ENCODE measurements around the gene KIAA1671. TPM values are rescaled to one million over a fixed set of nuclear protein-coding genes. Genes with fewer than 3 reads are reported as not detected.

KIAA1671 gene
- total RNA-seq, 3 donors from 2014 or later: 9.8 to 62.8 (median 36.4) TPM

DNA sequence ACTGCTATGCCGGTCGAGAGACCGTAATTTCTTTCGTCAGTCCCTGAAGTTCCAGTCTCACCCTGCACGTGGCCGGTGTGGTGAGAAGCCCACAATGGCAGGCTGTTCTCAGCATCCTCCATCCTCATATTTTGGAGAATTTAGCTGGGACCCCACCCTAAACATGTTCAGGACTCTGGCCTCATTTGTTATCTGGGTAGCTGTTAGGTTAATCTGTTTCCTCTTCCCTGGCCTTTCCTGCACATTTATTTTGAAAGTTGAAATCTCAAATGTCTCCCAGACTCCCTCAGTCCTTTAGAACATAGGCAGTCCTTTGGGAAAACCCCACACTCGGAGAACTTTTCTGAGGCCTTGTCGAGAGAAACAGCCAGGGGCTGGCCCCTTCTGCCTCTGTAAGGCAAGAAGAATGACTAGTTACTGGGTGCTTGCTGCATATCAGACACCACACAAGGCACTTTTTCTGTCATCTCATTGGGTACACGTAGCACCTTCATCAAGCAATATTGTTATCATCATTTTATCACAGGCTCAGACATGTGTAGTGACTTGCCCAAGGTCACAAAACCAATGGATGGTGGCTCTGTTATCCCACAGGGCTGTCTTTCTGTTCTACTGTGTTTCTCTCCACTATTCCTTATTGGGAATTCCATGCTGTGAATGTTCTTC lies 137.8 kb downstream of the KIAA1671 start:
- no peak for DNase-seq (ENCODE audit: low spot score in 2 of 2)
- intact Hi-C loops (cut with DNase I; ENCODE audit: low total_unique reads): no loop called here
- no peaks in the 10 kb centered on the region for H3K27me3 ChIP-seq
- no peak for TF ChIP-seq POLR2AphosphoS5 (IDR thresholded peaks at IDR 0.05)
- TF ChIP-seq POLR2A (IDR thresholded peaks at IDR 0.05): no peak
- TF ChIP-seq, protein P1, sequence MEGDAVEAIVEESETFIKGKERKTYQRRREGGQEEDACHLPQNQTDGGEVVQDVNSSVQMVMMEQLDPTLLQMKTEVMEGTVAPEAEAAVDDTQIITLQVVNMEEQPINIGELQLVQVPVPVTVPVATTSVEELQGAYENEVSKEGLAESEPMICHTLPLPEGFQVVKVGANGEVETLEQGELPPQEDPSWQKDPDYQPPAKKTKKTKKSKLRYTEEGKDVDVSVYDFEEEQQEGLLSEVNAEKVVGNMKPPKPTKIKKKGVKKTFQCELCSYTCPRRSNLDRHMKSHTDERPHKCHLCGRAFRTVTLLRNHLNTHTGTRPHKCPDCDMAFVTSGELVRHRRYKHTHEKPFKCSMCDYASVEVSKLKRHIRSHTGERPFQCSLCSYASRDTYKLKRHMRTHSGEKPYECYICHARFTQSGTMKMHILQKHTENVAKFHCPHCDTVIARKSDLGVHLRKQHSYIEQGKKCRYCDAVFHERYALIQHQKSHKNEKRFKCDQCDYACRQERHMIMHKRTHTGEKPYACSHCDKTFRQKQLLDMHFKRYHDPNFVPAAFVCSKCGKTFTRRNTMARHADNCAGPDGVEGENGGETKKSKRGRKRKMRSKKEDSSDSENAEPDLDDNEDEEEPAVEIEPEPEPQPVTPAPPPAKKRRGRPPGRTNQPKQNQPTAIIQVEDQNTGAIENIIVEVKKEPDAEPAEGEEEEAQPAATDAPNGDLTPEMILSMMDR (IDR thresholded peaks at IDR 0.05): no peak
- no peaks in the 10 kb centered on the region for H3K4me1 ChIP-seq
- H3K9me3 ChIP-seq: no peaks in the 10 kb centered on the region
- H3K36me3 ChIP-seq: no peaks in the 10 kb centered on the region
- H3K4me3 ChIP-seq: no peak overlapping the region
- no peak overlapping the region for H3K27ac ChIP-seq

DNA sequence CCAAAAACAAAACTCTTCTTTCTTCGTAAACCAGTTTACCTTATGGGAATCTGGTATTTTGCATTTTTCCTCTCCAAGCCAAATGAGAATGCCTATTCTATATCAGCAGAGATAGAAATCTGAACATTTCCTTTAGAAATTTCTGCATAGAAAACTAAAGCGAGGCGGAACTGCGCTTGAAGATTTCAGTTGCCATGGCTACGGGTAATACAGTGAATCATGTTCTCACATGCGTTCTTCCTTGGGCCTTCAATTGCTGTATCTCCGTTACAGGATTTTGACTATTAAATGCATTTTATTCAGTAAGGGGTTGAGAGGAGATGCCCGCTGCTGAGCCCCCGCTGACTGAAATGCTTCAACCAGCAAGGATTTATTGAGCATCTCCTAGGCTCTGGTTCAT lies 138.9 kb downstream of the KIAA1671 start:
- intact Hi-C loops (cut with DNase I; ENCODE audit: low total_unique reads): no loop called here

DNA sequence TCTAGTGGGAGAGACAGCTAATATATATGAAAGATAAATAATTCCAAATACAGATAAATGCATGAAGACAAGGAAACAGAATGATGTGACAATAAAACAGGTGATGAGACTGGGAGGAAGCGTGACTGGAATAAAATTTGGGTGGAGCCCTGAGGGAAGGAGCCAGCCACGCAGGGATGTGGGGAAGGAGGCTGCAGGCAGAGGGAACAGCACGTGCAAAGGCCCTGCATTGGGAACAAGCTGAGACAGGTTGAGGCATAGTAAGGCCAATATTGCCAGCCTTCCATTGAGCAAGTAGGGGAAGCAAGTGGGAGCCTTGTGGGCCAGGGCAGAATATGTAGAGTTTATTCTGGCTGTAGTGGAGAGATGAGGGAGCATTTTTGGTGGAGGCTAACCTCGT lies 139.6 kb downstream of the KIAA1671 start:
- H3K36me3 ChIP-seq: no peaks in the 10 kb centered on the region
- H3K4me3 ChIP-seq: no peak overlapping the region
- no peaks in the 10 kb centered on the region for H3K9me3 ChIP-seq
- H3K4me1 ChIP-seq: no peaks in the 10 kb centered on the region
- H3K27ac ChIP-seq: no peak overlapping the region
- no peak for TF ChIP-seq POLR2A (IDR thresholded peaks at IDR 0.05)
- TF ChIP-seq, protein P1 (IDR thresholded peaks at IDR 0.05): no peak
- DNase-seq (ENCODE audit: low spot score in 2 of 2): no peak
- no peaks in the 10 kb centered on the region for H3K27me3 ChIP-seq
- intact Hi-C loops (cut with DNase I; ENCODE audit: low total_unique reads): no loop called here

More for the DNA sequence above, 138.9 kb downstream of the KIAA1671 start:
- no peak overlapping the region for H3K27ac ChIP-seq
- no peaks in the 10 kb centered on the region for H3K27me3 ChIP-seq
- no peak for DNase-seq (ENCODE audit: low spot score in 2 of 2)
- no peaks in the 10 kb centered on the region for H3K36me3 ChIP-seq
- H3K4me3 ChIP-seq: no peak overlapping the region
- no peak for TF ChIP-seq POLR2A (IDR thresholded peaks at IDR 0.05)
- no peaks in the 10 kb centered on the region for H3K9me3 ChIP-seq
- no peaks in the 10 kb centered on the region for H3K4me1 ChIP-seq

GRCh38 chr22:25094579-25094978 lies 142.1 kb downstream of the KIAA1671 start:
- TF ChIP-seq, protein P1 (IDR thresholded peaks at IDR 0.05): no peak
- TF ChIP-seq POLR2AphosphoS5 (IDR thresholded peaks at IDR 0.05) (no peak), POLR2A (IDR thresholded peaks at IDR 0.05) (no peak)
- intact Hi-C loops (cut with DNase I; ENCODE audit: low total_unique reads): no loop called here
- H3K4me3 ChIP-seq: no peak overlapping the region
- no peak overlapping the region for H3K27ac ChIP-seq
- no peaks in the 10 kb centered on the region for H3K36me3 ChIP-seq
- no peaks in the 10 kb centered on the region for H3K9me3 ChIP-seq
- DNase-seq (ENCODE audit: low spot score in 2 of 2): no peak
- H3K4me1 ChIP-seq: no peaks in the 10 kb centered on the region
- H3K27me3 ChIP-seq: no peaks in the 10 kb centered on the region

DNA sequence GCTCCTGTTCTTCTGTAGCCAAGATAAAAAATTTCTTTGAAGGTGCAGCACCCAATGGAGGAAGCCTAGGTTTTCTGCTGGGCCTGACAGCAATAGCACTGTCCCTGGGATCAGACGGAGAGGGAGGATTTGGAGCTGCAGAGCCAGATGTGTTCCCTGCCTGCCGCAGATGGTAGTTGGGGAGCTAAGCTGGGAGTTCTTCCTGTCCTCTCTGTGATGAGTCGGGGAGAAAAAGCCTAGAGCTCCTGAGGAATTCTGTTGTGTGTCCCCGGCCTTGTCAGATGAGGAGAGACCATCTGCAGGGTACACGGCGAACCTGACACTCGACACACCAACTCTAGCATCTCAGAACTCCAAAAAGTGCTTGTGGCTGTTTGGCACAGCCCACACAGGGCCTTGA lies 143.4 kb downstream of the KIAA1671 start:
- DNase-seq (ENCODE audit: low spot score in 2 of 2): no peak
- H3K4me3 ChIP-seq: no peak overlapping the region
- TF ChIP-seq POLR2AphosphoS5 (IDR thresholded peaks at IDR 0.05) (no peak), POLR2A (IDR thresholded peaks at IDR 0.05) (no peak)
- TF ChIP-seq, protein P1 (IDR thresholded peaks at IDR 0.05): no peak
- no peaks in the 10 kb centered on the region for H3K36me3 ChIP-seq
- no peaks in the 10 kb centered on the region for H3K27me3 ChIP-seq
- no peaks in the 10 kb centered on the region for H3K4me1 ChIP-seq
- no peak overlapping the region for H3K27ac ChIP-seq
- no peaks in the 10 kb centered on the region for H3K9me3 ChIP-seq
- intact Hi-C loops (cut with DNase I; ENCODE audit: low total_unique reads): no loop called here

All from breast epithelium (tissue), 4 donors.